HG03025 (cell line): Measurements from ENCODE around the gene ATF7IP.

ENCODE experiments used
- ATAC-seq: cut with Tn5 transposase; IDR thresholded peaks from one replicate; pipeline ENCODE4 v1.9.1; 2021; ENCODE audit warnings: mild to moderate bottlenecking, moderate library complexity; ENCODE audit not compliant: unreplicated experiment, low FRiP score

Gene ATF7IP

DNA sequence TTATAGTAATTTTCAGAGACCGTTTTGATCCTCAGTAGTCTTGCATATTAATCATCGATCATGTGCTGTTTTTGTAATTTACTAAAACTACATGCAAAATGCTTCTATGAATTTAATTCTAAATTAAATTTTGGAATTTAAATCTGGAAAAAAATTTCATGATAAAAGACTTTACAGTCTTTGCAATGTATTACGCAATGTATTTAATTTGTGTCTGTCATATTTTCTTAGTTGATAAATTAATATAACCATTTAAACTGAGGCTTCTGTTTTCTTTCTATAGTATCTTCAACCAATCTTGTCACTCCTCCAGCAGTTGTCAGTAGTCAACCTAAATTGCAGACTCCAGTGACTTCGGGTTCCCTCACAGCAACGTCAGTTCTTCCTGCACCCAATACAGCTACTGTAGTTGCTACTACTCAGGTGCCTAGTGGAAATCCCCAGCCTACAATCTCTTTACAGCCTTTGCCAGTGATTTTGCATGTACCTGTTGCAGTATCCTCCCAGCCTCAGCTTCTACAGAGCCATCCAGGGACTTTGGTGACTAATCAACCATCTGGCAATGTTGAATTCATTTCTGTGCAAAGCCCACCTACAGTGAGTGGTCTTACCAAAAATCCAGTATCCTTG, 94.8 kb downstream of the ATF7IP start:
- ATAC-seq, result no peak

DNA sequence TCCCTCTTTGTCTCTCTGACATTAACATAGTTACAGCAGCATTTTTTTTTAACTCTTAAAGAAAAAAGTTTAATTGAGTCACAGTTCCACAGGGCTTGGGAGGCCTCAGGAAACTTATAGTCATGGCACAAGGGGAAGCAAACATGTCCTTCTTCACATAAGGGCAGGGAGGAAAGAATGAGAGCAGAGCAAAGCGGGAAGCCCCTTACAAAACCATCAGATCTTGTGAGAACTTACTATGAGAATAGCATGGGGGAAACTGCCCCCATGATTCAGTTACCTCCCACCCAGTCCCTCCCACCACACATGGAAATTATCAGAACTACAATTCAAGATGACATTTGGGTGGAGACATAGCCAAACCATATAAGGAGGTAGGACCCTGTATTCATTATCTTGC, 106.0 kb downstream of the ATF7IP start:
- ATAC-seq, result no peak

DNA sequence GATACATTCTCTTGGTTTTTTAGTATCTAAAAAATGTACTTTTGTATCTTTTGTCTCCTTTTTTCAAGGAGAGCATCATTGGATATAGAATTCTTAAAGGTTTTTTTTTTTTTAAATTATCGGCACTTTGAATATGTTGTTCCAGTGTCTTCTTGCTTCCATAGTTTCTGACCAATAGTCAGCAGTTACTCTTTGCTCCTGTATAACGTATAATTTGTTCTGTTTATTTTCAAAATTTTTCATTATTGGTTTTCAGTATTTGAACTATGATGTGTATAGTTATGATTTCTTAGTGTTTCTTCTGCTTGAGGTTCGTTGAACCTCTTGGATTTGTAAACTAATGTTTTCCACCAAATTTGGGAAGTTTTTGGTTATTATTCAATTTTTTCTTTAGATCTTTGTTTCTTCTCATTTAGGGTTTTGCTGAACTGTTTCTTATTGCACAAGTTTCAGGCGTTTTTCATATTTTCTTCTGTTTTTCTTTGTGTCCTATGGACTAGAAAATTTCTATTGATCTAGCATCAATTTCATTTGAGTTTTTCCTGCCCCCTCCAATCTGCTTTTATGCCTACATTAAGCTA, 108.3 kb downstream of the ATF7IP start:
- ATAC-seq, result no peak

DNA sequence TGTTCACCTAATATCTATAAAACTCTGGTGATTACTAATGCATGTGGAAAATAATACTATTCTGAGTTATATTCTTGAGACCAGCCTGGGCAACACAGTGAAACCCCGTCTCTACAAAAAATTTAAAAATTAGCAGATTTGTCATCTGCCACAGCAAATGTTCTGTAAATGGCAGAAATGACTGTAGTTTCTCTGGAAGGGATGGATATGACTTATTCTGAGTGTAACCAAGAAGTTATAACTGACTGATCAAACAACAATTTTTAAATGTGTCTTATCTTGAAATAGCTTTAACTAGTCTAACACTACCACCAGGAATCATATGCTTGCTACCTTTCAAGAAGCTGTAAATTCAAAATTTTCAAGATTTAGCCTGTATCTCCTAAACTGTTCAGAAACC, 113.5 kb downstream of the ATF7IP start:
- no peak for ATAC-seq

DNA sequence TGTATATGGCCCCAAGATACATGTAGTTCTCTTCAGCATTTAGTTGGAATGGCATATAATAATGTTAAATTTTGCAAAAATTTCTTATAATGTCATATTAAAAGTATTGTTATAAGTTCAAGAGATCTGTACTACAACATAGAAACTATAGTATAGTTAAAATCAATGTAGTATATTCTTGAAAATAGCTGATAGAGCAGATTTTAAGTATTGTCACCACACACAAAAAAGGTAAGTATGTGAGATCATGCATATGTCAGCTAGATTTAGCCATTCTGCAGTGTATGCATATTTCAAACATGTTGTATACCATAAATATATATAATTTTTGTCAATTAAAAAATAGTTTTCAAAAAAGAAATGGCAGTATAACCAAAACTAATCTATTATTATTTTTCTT, 115.7 kb downstream of the ATF7IP start:
- no peak for ATAC-seq

DNA sequence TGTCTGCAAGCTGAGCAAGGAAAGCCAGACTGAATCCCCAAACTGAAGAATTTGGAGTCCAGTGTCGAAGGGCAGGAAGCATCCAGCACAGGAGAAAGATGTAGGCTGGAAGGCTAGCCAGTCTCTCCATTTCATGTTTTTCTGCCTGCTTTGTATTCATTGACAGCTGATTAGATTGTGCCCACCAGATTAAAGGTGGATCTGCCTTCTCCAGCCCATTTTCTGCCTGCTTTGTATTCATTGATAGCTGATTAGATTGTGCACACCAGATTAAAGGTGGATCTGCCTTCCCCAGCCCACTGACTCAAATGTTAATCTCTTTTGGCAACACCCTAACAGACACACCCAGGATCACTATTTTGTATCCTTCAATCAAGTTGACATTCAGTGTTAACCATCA, 116.9 kb downstream of the ATF7IP start:
- no peak for ATAC-seq

DNA sequence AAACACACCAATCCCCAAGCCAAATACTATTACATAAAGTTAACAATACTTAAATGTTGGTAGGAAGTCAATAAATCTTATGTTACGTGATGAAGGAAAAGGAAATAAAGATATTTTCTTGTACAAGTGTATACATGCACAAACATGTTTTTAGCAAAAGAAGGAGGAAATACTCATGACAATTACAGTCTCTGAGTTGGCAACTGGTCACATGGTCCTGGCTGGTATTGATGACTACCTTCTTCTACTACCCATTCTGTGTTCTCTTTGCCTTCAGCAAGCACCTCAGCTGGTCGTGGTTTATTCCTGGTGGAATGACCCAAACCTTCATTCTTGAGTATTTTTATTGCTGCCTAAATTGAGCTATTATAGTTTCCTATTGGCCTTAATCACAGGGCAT, 117.4 kb downstream of the ATF7IP start:
- ATAC-seq, result no peak

DNA sequence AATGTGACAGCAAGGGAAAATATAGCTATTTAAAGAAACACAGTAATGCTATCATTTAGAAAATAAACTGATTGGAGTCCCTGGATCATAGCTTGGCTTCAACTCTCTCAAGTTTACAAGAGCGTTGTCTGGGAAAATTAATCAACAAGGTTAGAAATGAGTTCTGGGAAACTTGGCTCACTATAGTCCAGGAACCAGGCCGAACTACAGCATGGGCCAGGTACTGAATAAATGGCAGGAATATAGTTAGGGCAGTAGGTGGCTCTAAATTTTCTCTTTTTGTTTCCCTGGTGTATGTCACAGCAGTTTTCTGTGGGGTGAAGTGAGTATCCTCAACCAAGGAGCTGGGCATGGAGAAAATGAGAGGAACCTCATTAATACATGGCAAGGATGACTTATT, 129.8 kb downstream of the ATF7IP start:
- ATAC-seq, result no peak

DNA sequence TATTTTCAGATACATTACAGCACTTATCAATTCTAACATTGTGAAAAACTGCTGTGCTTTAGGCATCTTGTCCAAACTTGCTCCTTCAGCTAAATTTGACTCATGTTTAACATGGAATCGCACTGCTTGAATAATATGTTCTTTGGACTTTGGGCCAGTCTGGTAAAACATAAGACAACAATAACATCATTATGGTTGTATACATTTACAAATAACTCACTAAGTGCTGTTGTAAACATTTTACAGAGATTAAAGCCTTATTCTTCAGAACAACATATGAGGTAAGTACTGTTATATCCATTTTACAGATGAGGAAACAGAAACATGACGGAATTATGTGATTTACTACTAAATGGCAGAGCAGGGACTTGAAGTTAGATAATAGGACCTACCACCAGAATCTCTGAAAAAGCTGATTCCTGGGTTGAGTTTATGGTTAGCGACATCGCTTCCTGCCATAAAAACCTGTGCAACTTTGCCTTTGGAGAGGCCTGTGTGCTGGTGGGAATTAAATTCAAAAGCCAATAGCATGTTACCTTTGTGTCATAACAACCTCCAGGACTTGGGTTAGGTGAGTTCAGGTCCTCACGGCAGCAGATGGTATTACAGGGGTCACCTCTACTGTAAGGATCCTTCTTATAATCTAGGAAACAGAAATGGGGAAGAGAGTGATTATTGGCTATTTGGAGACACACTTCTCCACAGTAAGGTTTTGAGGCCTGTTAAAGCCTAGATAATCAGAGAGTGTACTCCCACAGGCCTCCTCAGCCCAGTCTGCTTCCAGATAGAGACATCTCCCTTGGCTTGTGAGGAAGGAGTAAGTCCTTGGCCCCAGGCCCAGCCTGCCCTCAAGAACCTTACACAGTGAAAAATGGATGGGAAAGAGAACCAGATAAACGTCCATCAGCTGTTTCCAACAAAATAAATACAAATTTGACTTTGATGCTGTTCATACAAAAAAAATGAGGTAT, 140.4 kb downstream of the ATF7IP start:
- no peak for ATAC-seq

DNA sequence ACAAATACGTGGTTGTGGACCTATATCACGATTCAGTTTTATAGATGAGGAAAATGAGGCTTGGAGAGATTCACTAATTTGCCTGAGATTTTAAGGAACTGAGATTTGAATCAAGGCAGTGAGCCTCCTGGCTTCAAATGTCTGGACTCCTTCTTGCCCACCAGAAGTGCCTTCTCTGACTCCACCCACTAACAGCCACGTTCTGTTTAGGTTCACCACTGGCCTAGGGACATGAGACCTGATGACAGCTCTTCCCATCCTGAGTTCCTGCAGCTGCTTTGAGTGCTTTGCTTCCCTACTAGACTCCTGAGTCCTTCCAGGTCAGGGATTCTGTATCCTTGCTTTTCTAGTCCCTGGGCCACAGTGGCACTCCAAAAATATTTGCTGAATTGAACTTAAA, 145.1 kb downstream of the ATF7IP start:
- ATAC-seq, result no peak

DNA sequence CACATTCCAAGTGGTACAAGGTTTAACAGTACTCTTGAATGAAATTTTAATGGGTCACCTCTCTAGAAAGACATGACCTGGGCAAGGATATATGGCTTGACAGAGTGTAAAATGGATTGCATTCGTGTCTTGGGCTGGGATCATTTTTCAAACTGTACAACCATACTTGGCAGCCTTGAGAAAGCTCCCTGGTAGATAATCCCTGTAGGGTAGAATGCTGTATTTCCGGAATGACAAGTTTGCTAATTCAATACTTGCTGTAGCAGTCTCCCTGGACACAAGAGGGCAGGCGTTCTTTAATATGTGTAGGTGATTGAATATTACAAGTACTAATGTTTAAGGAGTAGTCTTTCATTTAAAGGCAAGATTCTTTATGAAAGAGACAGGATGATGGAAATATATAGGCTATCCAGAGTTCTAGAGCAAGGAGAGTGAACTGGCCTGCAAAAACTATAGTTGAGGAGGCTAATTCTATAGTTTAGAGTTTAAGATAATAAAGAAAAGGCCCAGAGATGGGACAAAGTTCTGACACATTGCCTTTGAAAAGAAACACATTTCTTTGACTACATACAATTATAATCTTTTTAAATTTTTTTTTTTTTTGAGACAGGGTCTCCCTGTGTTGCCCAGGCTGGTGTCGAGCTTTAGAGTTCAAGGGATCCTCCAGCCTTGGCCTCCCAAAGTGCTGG, 148.8 kb downstream of the ATF7IP start:
- ATAC-seq, result no peak

DNA sequence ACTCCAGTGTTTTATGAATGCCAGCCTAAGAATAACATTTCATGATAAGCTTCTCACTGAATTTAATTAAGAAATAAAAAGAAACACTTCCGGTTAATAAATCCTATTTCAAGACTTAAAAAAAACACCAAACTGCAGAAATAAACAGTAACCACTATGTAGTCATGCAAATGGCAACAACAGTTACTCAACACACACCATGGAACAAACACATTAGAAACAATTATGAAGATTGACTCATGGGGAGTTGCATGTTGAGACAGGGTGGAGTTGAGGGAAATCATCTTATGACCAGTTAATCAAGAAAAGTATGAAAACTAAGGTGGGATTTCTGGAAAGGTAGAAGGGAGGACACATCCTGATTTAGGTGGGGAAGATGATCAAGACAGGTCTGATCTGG, 149.5 kb downstream of the ATF7IP start:
- no peak for ATAC-seq

DNA sequence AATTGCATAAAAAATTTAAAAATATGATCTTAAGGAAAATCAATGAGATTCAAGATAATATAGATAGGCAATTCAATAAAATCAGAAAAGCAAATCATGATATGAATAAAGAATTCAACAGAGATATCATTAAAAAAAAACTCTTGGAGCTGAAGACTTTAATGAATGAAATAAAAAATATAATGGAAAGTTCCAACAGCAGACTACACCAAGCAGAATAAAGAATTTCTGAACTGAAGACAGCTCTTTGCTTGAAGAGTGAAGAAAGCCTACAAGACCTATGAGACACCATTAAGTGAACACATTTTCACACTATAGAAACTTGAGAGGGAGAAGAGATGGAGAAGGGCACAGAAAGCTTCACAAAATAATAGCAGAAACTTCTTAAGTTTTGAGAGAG, 156.3 kb downstream of the ATF7IP start:
- ATAC-seq, result no peak

DNA sequence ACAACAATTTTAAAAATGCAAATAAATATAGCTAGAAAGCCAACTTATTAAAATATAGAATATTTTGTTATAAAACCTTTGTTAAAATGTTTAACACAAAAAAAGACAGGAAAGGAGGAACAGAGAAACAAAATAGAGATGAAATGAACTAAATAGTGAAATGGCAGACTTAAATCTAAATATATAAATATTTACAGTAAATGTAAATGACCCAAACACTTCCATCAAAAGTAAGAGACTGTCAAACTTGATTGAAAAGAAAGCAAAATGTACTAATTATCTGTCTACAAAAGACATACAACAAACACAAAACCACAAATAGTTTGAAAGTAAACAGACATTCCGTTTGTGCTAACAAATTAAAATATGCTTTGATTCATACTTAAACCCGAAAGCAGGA, 160.5 kb downstream of the ATF7IP start:
- no peak for ATAC-seq

DNA sequence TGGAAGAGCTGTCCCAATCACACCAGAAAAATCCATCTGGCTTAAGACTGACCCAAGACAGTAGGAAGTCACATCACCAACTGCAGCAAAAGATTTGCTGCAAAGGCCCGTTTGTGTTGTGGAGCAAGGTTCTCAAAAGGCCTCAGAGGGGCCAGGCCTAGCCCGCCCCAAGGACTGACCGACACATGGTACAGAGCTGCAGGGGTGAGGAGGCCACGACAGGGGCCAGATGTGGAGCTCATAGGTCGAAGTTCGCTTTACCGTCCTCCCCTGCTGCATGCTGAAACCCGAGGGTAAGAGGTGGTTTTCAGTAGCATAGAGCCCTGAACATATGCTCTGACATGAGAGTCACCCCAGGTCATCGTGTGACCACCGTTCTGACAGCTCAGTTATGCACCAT, 166.7 kb downstream of the ATF7IP start:
- no peak for ATAC-seq

DNA sequence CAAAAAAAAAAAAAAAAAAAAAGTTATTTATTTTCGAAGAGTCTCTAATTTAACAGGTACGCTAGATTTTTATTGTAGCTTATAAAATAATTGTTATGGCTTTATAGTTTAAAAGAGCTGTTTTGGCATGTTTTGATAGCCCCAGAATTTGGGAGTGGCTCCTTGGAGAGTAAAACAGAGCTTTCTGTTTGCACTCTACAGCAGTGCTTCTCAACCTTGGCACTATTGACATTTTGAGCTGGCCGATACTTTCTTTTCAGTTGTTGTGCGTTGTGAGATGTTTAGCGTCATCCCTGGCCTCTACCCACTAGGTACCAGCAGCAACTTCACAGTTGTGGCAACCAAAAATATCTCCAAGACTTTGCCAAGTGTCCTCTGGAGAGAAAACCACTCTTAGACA, 171.6 kb downstream of the ATF7IP start:
- ATAC-seq, result no peak

DNA sequence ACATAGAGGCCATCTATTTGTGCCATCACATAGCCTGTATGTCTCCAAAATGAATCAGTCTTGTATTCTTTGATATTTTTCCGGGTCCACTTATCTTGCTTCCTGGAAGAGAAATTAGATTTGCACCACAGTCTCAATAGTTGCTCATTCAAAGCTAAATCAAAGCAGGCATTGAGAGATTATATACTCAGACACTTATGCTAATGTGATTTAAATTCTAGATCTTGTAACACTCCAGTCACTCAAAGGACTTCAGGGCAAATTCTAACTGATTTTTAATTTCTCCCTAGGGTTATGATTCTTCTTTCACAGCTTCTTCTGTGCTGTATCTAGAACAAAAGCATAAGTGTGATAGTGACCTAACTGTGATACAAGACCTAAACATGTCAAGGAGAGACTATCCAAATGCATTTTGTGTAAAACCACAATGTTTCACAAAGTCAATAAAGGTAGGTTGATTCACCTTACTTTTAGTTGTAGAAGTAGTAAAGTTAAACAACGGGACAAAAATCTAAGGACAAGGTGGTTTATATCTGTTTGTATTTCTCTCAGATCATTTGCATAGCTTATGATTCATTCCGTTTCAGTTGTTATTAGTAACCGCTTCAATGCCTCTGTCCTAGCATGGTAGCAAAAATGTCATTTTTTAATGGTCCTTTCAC, 175.4 kb downstream of the ATF7IP start:
- no peak for ATAC-seq

DNA sequence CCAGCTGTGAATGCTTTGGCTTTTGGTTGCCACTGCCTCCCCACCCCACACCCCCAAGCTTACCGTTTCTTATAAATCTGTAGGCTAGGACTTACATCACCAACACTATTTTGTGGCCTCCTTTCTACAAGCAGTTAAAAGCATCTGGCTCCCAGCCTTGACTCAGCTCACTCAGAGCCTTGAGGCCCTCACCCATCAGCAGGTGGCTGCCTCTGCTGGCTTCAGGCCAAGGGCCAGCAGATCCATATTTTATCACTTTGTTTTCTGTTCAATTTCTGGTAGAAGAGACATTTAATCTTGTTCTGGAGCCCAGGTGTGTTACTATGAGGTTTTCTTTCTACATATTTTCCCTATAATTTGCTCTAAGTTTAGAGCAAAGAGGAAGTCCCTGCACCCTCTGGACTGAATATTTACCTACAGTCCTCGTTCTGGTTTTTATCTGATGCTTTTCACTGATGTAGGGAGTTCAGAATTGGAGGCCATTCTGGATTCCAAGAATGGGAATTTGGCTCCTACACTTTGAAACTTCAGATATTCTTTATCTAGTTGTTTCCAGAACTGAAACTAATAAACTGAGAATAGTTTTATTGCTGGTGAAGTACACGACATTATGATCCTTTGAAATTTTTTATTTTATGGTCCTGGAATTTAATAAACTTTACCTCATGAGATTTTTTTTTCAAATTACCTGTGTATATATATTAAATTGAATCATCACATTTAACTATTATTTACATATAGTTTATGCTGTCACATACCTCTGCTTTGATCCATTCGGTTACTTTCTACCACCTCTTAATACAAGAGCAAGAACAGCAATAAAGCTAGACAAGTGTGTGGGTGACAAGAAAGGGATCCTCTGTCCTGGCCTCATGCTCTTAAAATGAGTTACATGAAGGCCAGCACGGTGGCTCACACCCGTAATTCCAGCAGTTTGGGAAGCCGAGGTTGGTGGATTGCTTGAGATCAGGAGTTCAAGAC, 180.0 kb downstream of the ATF7IP start:
- ATAC-seq, result no peak

DNA sequence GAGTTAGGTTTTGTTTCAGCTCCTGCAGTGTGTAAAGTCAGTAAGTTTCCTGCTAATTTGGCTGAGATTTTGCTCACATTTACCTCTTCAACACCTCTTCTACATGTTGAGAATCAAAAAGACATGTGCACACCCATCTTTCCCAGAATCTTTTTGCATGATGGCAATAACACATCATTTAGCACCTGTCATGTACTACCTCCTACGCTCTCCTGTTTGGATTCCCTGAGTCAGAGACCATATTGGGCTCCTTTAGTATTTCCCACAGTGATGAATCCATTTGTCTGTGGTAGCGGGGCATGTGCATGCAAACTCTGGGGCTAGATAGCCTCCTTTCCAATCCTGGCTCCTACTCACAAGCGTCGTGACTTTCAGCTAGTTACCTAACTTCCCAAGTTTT, 182.1 kb downstream of the ATF7IP start:
- no peak for ATAC-seq
